SK-N-MC (cell line): ENCODE measurements around the gene OR6B1.

Experiments used
- EZH2 ChIP-seq: fragments of 200-600 bp; sonication (generic); IDR thresholded peaks from one replicate; pipeline ENCODE4 v1.6.1; 2017; ENCODE audit warnings: antibody characterized with exemption
- FOXP2 ChIP-seq: optimal IDR thresholded peaks from 2 replicates; pipeline ENCODE3; 2011; ENCODE audit warnings: mild to moderate bottlenecking, moderate library complexity; ENCODE audit not compliant: insufficient read depth; ENCODE audit errors: extremely low read length, control extremely low read depth
- POLR2AphosphoS5 ChIP-seq: IDR thresholded peaks from 2 replicates; pipeline ENCODE4 v1.6.1; 2012; ENCODE audit warnings: mild to moderate bottlenecking, low read depth, low read length, borderline replicate concordance

GRCh38 chr7:144024213-144024612 lies 24.1 kb downstream of the OR6B1 start:
- no peak for TF ChIP-seq EZH2
- no peak for TF ChIP-seq POLR2AphosphoS5
- TF ChIP-seq FOXP2 = no peak
